ENCODE data around the gene DMC1. TPM values are rescaled to one million over a fixed set of nuclear protein-coding genes. Genes with fewer than 3 reads are reported as not detected.
A peak's percentile ranks its signal among the peaks of the same experiment; 100 is the strongest.

The DMC1 gene
- total and polyA plus RNA-seq, 9 of the 15 experiments (the other 6 are each of a cell fraction or from before 2014, with no cell fraction given): 5.5 to 55.5 (median 9.8) TPM

- Histone ChIP-seq H3K27ac (ENCODE audit: extremely low read depth, low read depth, low read length) (0 out of 3 replicates have a peak overlapping the region, but pooled peaks have one; percentile 25), H3K4me1 (replicated peaks in 1 of 2; ENCODE audit: control insufficient read depth in 2 of 2, insufficient read depth in 2 of 2, low read length in 2 of 2) (no peaks in the 10 kb centered on the region), H3K9me1 (ENCODE audit: control insufficient read depth, insufficient read depth, low read length) (peaks cover 3% of the 10 kb centered on the region), H3K4me2 (ENCODE audit: insufficient read depth, low read length) (no peak overlapping the region), H2AFZ (ENCODE audit: low read depth, low read length) (no peak overlapping the region), H4K20me1 (replicated peaks; ENCODE audit: control insufficient read depth, insufficient read depth, low read length) (no peaks in the 10 kb centered on the region), H3K36me3 (ENCODE audit: control insufficient read depth, insufficient read depth, low read length) (peaks cover 94% of the 10 kb centered on the region), H3K4me3 (no peak overlapping the region), H3K79me2 (ENCODE audit: control insufficient read depth, insufficient read depth, low read length) (peaks cover 3% of the 10 kb centered on the region), H3K9me3 (replicated peaks; ENCODE audit: control insufficient read depth, insufficient read depth, low read depth, low read length) (no peaks in the 10 kb centered on the region), H3K27me3 (ENCODE audit: control insufficient read depth in 2 of 2, insufficient read depth in 2 of 2, low read length in 2 of 2) (no peaks in the 10 kb centered on the region), H3K9ac (ENCODE audit: insufficient read depth in 1 of 2, low read depth in 2 of 2, low read length in 2 of 2) (no peak overlapping the region)
- ATAC-seq (peak; percentile 17; the same call in 2 of the 3 replicates), FAIRE-seq (no peak), DNase-seq (ENCODE audit: extremely low read depth in 1 of 4, low spot score in 3 of 4) (no peak)
- BruUV-seq (replicated peaks): no TSS peak
- in situ Hi-C loops (cut with MboI) (no loop called here), intact Hi-C loops (cut with micrococcal nuclease) (no loop called here)
- TF ChIP-seq ARID3B (CRISPR knock-in tag; IDR thresholded peaks at IDR 0.05; ENCODE audit: borderline replicate concordance): no peak
- no peak for TF ChIP-seq NCOA2 (IDR thresholded peaks at IDR 0.05; ENCODE audit: partially characterized antibody in 2 of 2)
- peak; percentile 59; the same call in 1 of the 2 replicates for TF ChIP-seq POLR2A (conservative IDR thresholded peaks at IDR 0.05)
- peak; percentile 34 for TF ChIP-seq POLR2B (IDR thresholded peaks at IDR 0.05; ENCODE audit: low read depth, partially characterized antibody)
- peak; percentile 21 for TF ChIP-seq E2F8 (IDR thresholded peaks at IDR 0.05; ENCODE audit: low read depth, partially characterized antibody)
- 0 out of 2 replicates have a peak, but pooled peaks have one; percentile 13 for TF ChIP-seq POLR2AphosphoS5 (IDR thresholded peaks at IDR 0.05; ENCODE audit: control insufficient read depth, insufficient read depth, low read depth, low read length)
- no peak for TF ChIP-seq MXD1 (CRISPR knock-in tag; IDR thresholded peaks at IDR 0.05; ENCODE audit: borderline replicate concordance, poor library complexity, severe bottlenecking)
- peak; percentile 45; the same call in 1 of the 2 replicates for TF ChIP-seq SUPT5H (IDR thresholded peaks at IDR 0.05)
- TF ChIP-seq POLR2AphosphoS2 (IDR thresholded peaks at IDR 0.05; ENCODE audit: low read length): peak; percentile 72; the same call in 1 of the 2 replicates
- ChIA-PET POLR2A (interaction anchor here (0.6 to 2.9 kb wide), 6 partner anchors 8 to 641 kb away, joined by 3 to 13 read pairs (median 5); partner anchors contain the start of gene EIF3L), CTCF (ENCODE audit: low intra/inter-chr PET ratio) (no interaction called here)
- 88% methylated on average over 7 of the region's 7 CpGs for WGBS (ENCODE audit: insufficient coverage, low coverage, missing lambda C conversion rate)
Observed at GRCh38 chr22:38489561-38490145, 80.3 kb downstream of the DMC1 start.

Measured in K562 (cell line).